ENCODE measurements around the gene KNCN. TPM values are rescaled to one million over a fixed set of nuclear protein-coding genes. Genes with fewer than 3 reads are reported as not detected.

KNCN gene
- total RNA-seq, 1 experiment from 2014 or later, result not detected

GRCh38 chr1:46520063-46520911 lies 31.2 kb downstream of the KNCN start:
- POLR2A ChIA-PET, result no interaction called here
- Mint-ChIP-seq H3K9me3 (no peaks in the 10 kb centered on the region), H3K36me3 (no peaks in the 10 kb centered on the region), H3K4me3 (no peak overlapping the region), H3K4me1 (peaks cover 69% of the 10 kb centered on the region), H3K27ac (no peak overlapping the region), H3K27me3 (ENCODE audit: low read depth) (peaks cover 58% of the 10 kb centered on the region)
- TF ChIP-seq ZNF423 (CRISPR knock-in tag; IDR thresholded peaks at IDR 0.05), result peak; percentile 50; the same call in 1 of the 2 replicates
- TF ChIP-seq EMX1 (CRISPR knock-in tag; IDR thresholded peaks at IDR 0.05), result no peak
- ATAC-seq (peak; percentile 56), DNase-seq (ENCODE audit: low spot score) (peak; percentile 51)
- CTCF ChIA-PET, result interaction anchor here (0.8 to 4.6 kb wide), 9 partner anchors 9 to 78 kb away, joined by 3 to 58 read pairs (median 7); partner anchors contain the start of gene DMBX1

- ChIA-PET POLR2A (no interaction called here), CTCF (interaction anchor here (1.0 to 4.6 kb wide), 4 partner anchors 14 to 77 kb away, joined by 7 to 58 read pairs (median 10); partner anchors contain the start of gene DMBX1)
- Mint-ChIP-seq H3K9me3 (no peaks in the 10 kb centered on the region), H3K27ac (no peak overlapping the region), H3K4me1 (peaks cover 64% of the 10 kb centered on the region), H3K4me3 (no peak overlapping the region), H3K27me3 (ENCODE audit: low read depth) (peaks cover 55% of the 10 kb centered on the region), H3K36me3 (no peaks in the 10 kb centered on the region)
- DNase-seq (ENCODE audit: low spot score) (no peak), ATAC-seq (no peak)
- TF ChIP-seq FOXP4 (CRISPR knock-in tag; IDR thresholded peaks at IDR 0.05) (no peak), CREM (CRISPR knock-in tag; IDR thresholded peaks at IDR 0.05) (no peak), AR (CRISPR knock-in tag; IDR thresholded peaks at IDR 0.05) (no peak), ZNF671 (CRISPR knock-in tag; IDR thresholded peaks at IDR 0.05) (no peak), PREB (CRISPR knock-in tag; IDR thresholded peaks at IDR 0.05; ENCODE audit: borderline replicate concordance) (no peak), MAX (CRISPR knock-in tag; IDR thresholded peaks at IDR 0.05) (no peak), SP1 (CRISPR knock-in tag; conservative IDR thresholded peaks at IDR 0.05) (no peak), CBFB (CRISPR knock-in tag; IDR thresholded peaks at IDR 0.05; ENCODE audit: low read depth) (no peak), USF2 (CRISPR knock-in tag; IDR thresholded peaks at IDR 0.05) (no peak), KAT7 (CRISPR knock-in tag; IDR thresholded peaks at IDR 0.05; ENCODE audit: borderline replicate concordance) (no peak), ZMAT4 (CRISPR knock-in tag; IDR thresholded peaks at IDR 0.05) (no peak), CTCF (IDR thresholded peaks at IDR 0.05) (no peak), ZNF263 (CRISPR knock-in tag; IDR thresholded peaks at IDR 0.05; ENCODE audit: low read depth) (no peak), CREB1 (CRISPR knock-in tag; IDR thresholded peaks at IDR 0.05) (no peak), CDX4 (CRISPR knock-in tag; IDR thresholded peaks at IDR 0.05; ENCODE audit: borderline replicate concordance) (no peak), JAZF1 (CRISPR knock-in tag; IDR thresholded peaks at IDR 0.05) (no peak), ZNF512 (CRISPR knock-in tag; IDR thresholded peaks at IDR 0.05; ENCODE audit: borderline replicate concordance) (no peak), MLX (CRISPR knock-in tag; IDR thresholded peaks at IDR 0.05) (no peak), RORB (CRISPR knock-in tag; IDR thresholded peaks at IDR 0.05) (no peak)
Observed at GRCh38 chr1:46519209-46519608, 32.2 kb downstream of the KNCN start.

All from WTC11 (cell line).